HG03039 (cell line): ENCODE results near the gene MAPRE3.

ENCODE experiments used
- ATAC-seq: cut with Tn5 transposase; IDR thresholded peaks from one replicate; pipeline ENCODE4 v1.9.1; 2021; ENCODE audit warnings: mild to moderate bottlenecking, moderate library complexity; ENCODE audit not compliant: unreplicated experiment

The MAPRE3 gene

DNA sequence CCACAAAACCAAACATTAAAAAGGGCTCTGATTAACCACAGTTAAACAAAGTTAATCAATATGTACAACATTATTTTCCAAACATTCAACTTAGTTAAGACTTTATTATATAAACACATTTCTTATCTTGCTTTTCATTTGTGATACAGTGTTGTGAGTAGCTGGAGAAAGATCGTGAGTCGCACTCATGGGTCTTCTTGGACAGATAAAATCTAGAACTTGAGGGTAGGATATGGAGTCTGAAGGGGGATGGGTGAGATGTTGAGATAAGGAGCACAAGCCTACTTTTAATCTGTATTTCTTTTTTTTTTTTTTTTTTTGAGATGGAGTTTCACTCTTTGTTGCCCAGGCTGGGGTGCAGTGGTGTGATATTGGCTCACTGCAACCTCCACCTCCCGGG is 39.7 kb downstream of the MAPRE3 start:
- ATAC-seq = no peak

- no peak for ATAC-seq
Measured at GRCh38 chr2:27013738-27014137, 43.3 kb downstream of the MAPRE3 start.

DNA sequence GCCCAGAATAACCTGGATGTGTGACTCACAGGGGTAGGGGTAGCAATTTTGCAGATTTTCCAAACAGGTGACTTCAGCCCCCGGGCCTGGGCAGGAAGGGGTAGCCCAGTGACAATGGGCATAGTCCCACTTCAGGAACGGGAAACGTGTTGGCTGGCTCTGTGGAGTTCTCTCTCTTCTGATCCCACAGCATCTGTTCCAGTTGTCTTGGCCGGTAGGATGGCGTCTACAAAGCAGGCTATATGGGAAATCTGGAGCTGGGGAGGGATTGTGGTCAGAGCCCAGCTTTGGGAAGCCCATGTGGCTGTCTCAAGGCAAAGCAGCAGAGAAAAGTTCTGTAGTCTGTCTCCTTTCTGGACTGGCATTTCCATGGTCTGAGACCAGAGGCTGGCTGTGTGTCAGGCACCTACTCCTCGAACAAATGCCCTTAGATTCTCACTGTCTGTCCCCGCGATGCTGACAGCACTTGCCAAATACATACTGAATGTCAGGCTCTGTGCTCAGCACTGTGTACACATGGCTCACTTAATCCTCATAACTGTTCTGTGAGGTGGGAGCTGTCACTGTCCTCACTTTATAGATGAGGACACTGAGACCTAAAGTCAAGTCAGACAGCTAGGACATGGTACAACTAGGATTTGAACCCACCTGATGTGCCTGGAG is 44.5 kb downstream of the MAPRE3 start:
- no peak for ATAC-seq

DNA sequence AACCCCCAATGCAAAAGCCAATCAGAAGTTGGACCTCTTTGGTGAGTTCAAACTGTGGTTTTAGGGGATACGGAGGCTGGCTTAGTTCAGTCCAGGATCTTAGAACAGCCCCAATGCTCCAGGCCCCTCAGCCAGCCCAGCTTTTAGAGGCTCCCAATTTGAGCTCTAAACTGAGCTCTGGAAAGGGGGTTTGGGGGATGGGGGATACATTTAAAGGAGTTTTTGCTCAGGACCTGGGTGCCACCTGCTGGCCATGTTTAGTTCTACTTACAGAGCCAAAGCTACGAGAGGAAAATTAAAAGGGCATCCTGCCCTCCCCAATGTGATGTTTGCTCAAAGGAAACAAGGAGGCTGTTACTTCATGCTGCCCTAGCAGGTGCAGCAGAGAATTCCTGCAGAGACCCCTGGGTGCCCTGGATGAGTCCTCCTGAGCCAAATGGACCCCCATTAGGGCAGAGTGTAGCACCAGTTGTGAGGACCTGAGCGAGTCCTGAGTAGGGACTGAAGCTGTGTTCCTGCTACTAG is 46.4 kb downstream of the MAPRE3 start:
- no peak for ATAC-seq

- no peak for ATAC-seq
Measured at GRCh38 chr2:27018142-27018541, 47.7 kb downstream of the MAPRE3 start.

GRCh38 chr2:27019459-27019858 is 49.0 kb downstream of the MAPRE3 start:
- no peak for ATAC-seq

DNA sequence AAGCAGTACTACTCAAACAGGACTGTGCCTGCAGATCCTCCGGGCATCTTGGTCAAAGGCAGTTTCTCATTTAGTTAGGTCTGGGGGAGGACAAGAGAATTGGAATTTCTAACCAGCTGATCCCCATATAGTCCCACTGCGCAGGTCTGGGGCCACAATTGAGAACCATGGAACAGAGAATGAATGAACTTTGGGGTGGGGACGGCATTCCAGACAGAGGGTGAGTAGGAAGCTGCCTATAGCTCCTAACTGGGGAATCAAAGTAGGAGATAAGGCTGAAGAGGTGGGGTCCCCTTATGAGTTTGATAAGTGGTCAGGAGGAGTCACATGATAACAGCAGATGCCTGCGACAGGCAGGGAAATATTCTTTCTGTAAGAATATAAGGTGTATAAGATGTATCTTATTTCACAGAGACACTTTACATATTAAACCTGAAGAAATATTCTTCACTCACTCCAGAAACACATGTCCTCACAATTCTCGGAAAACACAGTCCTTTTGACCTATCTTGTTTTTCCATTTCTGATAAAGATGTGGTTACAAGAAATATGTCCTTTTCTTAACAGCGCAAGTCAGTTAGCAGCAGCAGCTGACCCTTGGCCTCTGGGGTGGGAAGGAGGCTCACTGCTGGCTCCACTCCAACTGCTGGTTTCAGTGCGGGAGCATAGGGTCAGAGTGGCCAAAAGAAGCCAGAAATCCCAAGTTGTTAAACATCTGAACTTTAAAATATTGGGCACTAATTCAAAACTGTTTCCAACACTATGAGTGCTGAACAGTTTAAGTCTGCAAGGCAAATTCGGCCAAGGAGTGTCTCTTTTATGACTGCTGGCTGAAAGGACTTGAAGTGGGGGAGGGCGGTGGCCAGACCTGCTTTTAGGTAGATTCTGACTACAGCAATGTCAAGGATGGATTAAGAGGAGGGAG is 49.8 kb downstream of the MAPRE3 start:
- ATAC-seq = no peak

- ATAC-seq = no peak
Measured at GRCh38 chr2:27021253-27022049, 51.0 kb downstream of the MAPRE3 start.

GRCh38 chr2:27023740-27024139 is 53.3 kb downstream of the MAPRE3 start:
- ATAC-seq = no peak

DNA sequence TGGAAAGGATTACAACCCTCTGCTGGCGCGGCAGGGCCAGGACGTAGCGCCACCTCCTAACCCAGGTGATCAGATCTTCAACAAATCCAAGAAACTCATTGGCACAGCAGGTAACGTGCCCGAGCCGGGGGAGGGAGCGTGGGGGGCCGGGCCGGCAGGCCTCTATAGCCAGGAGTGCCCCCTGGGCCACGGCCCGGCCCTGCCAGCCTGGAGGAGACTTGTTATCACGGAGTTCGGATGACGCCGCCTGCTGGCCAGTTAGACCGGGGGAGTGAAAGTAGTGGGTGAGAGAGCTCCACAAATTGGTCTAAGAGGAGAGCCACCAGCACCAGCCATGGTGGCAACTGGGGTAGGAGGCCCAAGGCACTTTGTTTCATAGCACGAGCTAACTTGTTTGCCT is 53.8 kb downstream of the MAPRE3 start:
- ATAC-seq = no peak

GRCh38 chr2:27024812-27025211 is 54.4 kb downstream of the MAPRE3 start:
- ATAC-seq = no peak

DNA sequence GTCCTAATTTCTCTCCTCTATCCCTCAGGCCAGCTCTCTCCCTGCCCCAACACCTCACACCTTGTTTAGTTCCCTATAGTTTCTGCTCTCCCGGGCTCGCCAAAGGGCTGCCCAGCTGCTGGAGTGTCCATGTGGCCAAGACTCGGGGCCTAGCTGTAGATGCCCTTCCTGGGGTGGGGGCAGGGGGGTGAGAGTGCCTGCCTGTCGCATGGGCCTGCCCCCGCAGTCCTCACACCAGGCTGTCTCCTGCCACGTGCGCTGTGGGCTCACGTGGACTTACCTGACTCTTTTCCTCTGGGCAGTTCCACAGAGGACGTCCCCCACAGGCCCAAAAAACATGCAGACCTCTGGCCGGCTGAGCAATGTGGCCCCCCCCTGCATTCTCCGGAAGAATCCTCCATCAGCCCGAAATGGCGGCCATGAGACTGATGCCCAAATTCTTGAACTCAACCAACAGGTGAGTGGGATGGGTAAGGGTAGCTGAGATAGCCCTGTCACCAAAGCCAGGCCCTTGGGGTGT is 54.9 kb downstream of the MAPRE3 start:
- no peak for ATAC-seq

GRCh38 chr2:27025861-27026851 is 55.7 kb downstream of the MAPRE3 start:
- no peak for ATAC-seq

- ATAC-seq = no peak
Measured at GRCh38 chr2:27027211-27027651, 56.8 kb downstream of the MAPRE3 start.

- ATAC-seq = no peak
Measured at GRCh38 chr2:27029051-27029450, 58.6 kb downstream of the MAPRE3 start.

GRCh38 chr2:27032495-27033252 is 62.2 kb downstream of the MAPRE3 start, which contains the start of gene TMEM214:
TMEM214 (plus strand) TSS chr2:27032965; CDS start chr2:27033016, 51 bp downstream.
- peak; percentile 87 for ATAC-seq

GRCh38 chr2:27033253-27033852 is 62.9 kb downstream of the MAPRE3 start:
- ATAC-seq = no peak

DNA sequence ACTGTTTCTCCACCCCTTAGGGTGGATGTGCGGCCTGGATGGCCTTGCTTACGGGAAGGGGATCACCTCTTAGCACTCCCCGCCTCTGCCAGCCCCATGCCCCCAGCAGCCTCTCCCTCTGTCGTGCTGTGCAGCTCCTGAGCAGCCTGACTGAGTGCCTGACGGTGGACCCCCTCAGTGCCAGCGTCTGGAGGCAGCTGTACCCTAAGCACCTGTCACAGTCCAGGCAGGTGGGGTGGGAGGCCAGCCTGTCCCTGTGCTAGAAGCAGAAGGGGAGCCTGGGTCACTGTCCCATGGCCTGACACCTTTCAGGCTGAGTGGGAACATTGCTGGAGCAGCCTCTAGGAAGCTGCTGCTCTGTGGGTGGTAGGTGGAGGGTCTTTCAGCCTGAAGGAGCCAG is 67.6 kb downstream of the MAPRE3 start:
- no peak for ATAC-seq
